Measurements from ENCODE around the gene BNC2.

Gene BNC2

GRCh38 chr9:16396389-16396788 is 474.1 kb downstream of the BNC2 start:
- no peak for DNase-seq

GRCh38 chr9:16391369-16391768 is 479.1 kb downstream of the BNC2 start:
- DNase-seq: no peak

GRCh38 chr9:16387382-16387781 is 483.1 kb downstream of the BNC2 start:
- no peak for DNase-seq

GRCh38 chr9:16386827-16387077 is 483.7 kb downstream of the BNC2 start:
- DNase-seq: no peak

GRCh38 chr9:16386007-16386826 is 484.3 kb downstream of the BNC2 start:
- DNase-seq: no peak

- no peak for DNase-seq
Observed at GRCh38 chr9:16385590-16385989, 484.9 kb downstream of the BNC2 start.

GRCh38 chr9:16384993-16385392 is 485.5 kb downstream of the BNC2 start:
- no peak for DNase-seq

GRCh38 chr9:16377311-16377710 is 493.2 kb downstream of the BNC2 start:
- no peak for DNase-seq

GRCh38 chr9:16371306-16371705 is 499.2 kb downstream of the BNC2 start:
- no peak for DNase-seq

- DNase-seq: no peak
Observed at GRCh38 chr9:16370647-16371046, 499.8 kb downstream of the BNC2 start.

GRCh38 chr9:16369427-16369826 is 501.0 kb downstream of the BNC2 start:
- no peak for DNase-seq

GRCh38 chr9:16368237-16369087 is 502.0 kb downstream of the BNC2 start:
- no peak for DNase-seq

- no peak for DNase-seq
Observed at GRCh38 chr9:16367605-16368231, 502.8 kb downstream of the BNC2 start.

GRCh38 chr9:16364347-16364746 is 506.1 kb downstream of the BNC2 start:
- no peak for DNase-seq

GRCh38 chr9:16363916-16364315 is 506.6 kb downstream of the BNC2 start:
- no peak for DNase-seq

GRCh38 chr9:16363073-16363781 is 507.2 kb downstream of the BNC2 start:
- no peak for DNase-seq

GRCh38 chr9:16361939-16362338 is 508.5 kb downstream of the BNC2 start:
- DNase-seq: no peak

- DNase-seq: no peak
Observed at GRCh38 chr9:16361118-16361517, 509.4 kb downstream of the BNC2 start.

GRCh38 chr9:16360247-16360646 is 510.2 kb downstream of the BNC2 start:
- no peak for DNase-seq

Data from stimulated activated naive CD4-positive, alpha-beta T cell (primary cell).